SK-N-SH (cell line): Measurements from ENCODE around the gene RHOT2.
A peak's percentile ranks its signal among the peaks of the same experiment; 100 is the strongest.

Experiments
- EP300 ChIP-seq, 2 experiments: IDR thresholded peaks; 2 replicates each; pipeline versions ENCODE4 v1.4.0 to v1.6.1; 2012; ENCODE audit warnings: borderline replicate concordance in 1 of 2, low read depth in 1 of 2, low read length in 1 of 2
- FOXJ3 ChIP-seq: sonication (generic); formaldehyde crosslinking; IDR thresholded peaks from 2 replicates; pipeline ENCODE4 v1.5.1; 2020; ENCODE audit warnings: mild to moderate bottlenecking, missing genetic modification reagents
- FOXM1 ChIP-seq: IDR thresholded peaks from 2 replicates; pipeline ENCODE4 v1.4.0; 2012; ENCODE audit warnings: low read depth, mild to moderate bottlenecking
- JUND ChIP-seq: IDR thresholded peaks from 2 replicates; pipeline ENCODE4 v1.4.0; 2012
- NFIC ChIP-seq: IDR thresholded peaks from 2 replicates; pipeline ENCODE4 v1.4.0; 2012; ENCODE audit warnings: borderline replicate concordance
- POLR2AphosphoS5 ChIP-seq: IDR thresholded peaks from 2 replicates; pipeline ENCODE4 v1.6.1; 2012; ENCODE audit warnings: low read depth, low read length
- RFX5 ChIP-seq: IDR thresholded peaks from 2 replicates; pipeline ENCODE4 v1.6.1; 2012; ENCODE audit warnings: mild to moderate bottlenecking, improper control_type of control experiment, low read length
- SIN3A ChIP-seq: IDR thresholded peaks from 2 replicates; pipeline ENCODE4 v1.6.1; 2012; ENCODE audit warnings: low read depth, mild to moderate bottlenecking, low read length, moderate library complexity, borderline replicate concordance
- TAF1 ChIP-seq: IDR thresholded peaks from 2 replicates; pipeline ENCODE4 v1.6.1; 2012; ENCODE audit warnings: low read depth, mild to moderate bottlenecking, low read length, moderate library complexity, borderline replicate concordance
- TCF12 ChIP-seq: IDR thresholded peaks from 2 replicates; pipeline ENCODE4 v1.4.0; 2012
- USF1 ChIP-seq: IDR thresholded peaks from 2 replicates; pipeline ENCODE4 v1.4.0; 2012; ENCODE audit warnings: low read depth, borderline replicate concordance
- USF2 ChIP-seq: fragments of 150-350 bp; IDR thresholded peaks from 2 replicates; pipeline ENCODE4 v1.6.1; 2017; ENCODE audit warnings: antibody characterized with exemption, low read length, low read depth, borderline replicate concordance
- TF ChIP-seq, protein P1 (sequence below): fragments of 200-600 bp; sonication (generic); IDR thresholded peaks from 2 replicates; pipeline ENCODE4 v1.6.1; 2017; ENCODE audit warnings: antibody characterized with exemption, mild to moderate bottlenecking, moderate library complexity
- TF ChIP-seq, protein P2 (sequence below): IDR thresholded peaks from 2 replicates; pipeline ENCODE4 v1.4.0; 2012; ENCODE audit warnings: low read depth

- TF ChIP-seq POLR2AphosphoS5, result no peak
- TF ChIP-seq, protein P1, sequence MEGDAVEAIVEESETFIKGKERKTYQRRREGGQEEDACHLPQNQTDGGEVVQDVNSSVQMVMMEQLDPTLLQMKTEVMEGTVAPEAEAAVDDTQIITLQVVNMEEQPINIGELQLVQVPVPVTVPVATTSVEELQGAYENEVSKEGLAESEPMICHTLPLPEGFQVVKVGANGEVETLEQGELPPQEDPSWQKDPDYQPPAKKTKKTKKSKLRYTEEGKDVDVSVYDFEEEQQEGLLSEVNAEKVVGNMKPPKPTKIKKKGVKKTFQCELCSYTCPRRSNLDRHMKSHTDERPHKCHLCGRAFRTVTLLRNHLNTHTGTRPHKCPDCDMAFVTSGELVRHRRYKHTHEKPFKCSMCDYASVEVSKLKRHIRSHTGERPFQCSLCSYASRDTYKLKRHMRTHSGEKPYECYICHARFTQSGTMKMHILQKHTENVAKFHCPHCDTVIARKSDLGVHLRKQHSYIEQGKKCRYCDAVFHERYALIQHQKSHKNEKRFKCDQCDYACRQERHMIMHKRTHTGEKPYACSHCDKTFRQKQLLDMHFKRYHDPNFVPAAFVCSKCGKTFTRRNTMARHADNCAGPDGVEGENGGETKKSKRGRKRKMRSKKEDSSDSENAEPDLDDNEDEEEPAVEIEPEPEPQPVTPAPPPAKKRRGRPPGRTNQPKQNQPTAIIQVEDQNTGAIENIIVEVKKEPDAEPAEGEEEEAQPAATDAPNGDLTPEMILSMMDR, result no peak
- TF ChIP-seq NFIC, result peak; percentile 35; the same call in 1 of the 2 replicates
- TF ChIP-seq JUND, result no peak
- no peak for TF ChIP-seq EP300 (IDR thresholded peaks at IDR 0.05; ENCODE audit: borderline replicate concordance in 1 of 2, low read depth in 1 of 2, low read length in 1 of 2)
- TF ChIP-seq USF2, result no peak
- TF ChIP-seq, protein P2, sequence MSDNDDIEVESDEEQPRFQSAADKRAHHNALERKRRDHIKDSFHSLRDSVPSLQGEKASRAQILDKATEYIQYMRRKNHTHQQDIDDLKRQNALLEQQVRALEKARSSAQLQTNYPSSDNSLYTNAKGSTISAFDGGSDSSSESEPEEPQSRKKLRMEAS, result no peak
- no peak for TF ChIP-seq TAF1
- no peak for TF ChIP-seq TCF12
- peak; percentile 48; the same call in 1 of the 2 replicates for TF ChIP-seq SIN3A
- TF ChIP-seq USF1, result no peak
- no peak for TF ChIP-seq RFX5
- no peak for TF ChIP-seq FOXJ3 (CRISPR knock-in tag)
- TF ChIP-seq FOXM1, result no peak
Measured at GRCh38 chr16:674968-675883, 7.3 kb downstream of the RHOT2 start, which contains the start of gene RHBDL1.
